Measurements from ENCODE around the gene UNG. TPM values are rescaled to one million over a fixed set of nuclear protein-coding genes. Genes with fewer than 3 reads are reported as not detected.
"Not testable (repeated sequence)": the region's sequence is repeated elsewhere in the genome, so short reads cannot be mapped to it uniquely, and the experiment has no call there.

UNG gene
- 35.3 and 35.4 TPM in 2 replicates for total RNA-seq (2014; rRNA removed; shearing (Covaris generic))
- polyA plus RNA-seq (2015; cell fraction: cytosol; rRNA removed), result 54.4 and 57.2 TPM in 2 replicates
- 19.5 and 33.7 TPM in 2 replicates for polyA plus RNA-seq (2015; cell fraction: nucleus; rRNA removed)

DNA sequence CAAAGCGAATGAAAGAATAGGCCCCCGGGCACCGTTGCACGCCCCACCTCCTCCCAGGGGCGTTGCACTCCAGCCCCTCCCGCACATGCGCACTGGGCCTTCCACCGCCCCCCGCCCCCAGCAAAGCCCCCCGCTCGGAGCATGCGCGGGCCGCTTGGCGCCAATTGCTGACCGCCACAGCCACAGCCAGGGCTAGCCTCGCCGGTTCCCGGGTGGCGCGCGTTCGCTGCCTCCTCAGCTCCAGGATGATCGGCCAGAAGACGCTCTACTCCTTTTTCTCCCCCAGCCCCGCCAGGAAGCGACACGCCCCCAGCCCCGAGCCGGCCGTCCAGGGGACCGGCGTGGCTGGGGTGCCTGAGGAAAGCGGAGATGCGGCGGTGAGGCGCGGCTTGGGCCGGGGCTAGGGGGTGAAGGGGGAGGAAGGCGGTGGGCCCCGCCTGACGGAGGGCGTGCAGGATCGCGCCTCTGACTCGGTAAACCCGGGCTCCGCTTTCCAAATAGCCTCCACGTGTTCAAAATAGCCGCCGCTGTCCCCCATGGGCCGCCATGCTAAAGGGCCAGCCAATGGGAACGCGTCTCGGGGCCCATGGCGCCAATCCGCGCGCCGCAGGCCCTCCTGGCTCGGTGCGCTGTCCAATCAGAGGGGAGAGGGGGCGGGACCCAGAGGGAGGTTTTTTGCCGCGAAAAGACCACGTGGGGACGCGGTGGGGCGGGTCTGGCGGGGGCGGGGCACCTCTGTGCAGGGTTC, at the start of gene UNG:
UNG (plus strand) TSS at position 163 of the 748 bp plus-strand sequence; CDS start at position 246, 83 bp downstream.
- in situ Hi-C loops (cut with HindIII; ENCODE audit: low pct_unique_long_range_greater_than_20kb, low sequenced_read_pairs), result no loop called here
- peak; percentile 96 for DNase-seq (ENCODE audit: low read depth, low spot score)

DNA sequence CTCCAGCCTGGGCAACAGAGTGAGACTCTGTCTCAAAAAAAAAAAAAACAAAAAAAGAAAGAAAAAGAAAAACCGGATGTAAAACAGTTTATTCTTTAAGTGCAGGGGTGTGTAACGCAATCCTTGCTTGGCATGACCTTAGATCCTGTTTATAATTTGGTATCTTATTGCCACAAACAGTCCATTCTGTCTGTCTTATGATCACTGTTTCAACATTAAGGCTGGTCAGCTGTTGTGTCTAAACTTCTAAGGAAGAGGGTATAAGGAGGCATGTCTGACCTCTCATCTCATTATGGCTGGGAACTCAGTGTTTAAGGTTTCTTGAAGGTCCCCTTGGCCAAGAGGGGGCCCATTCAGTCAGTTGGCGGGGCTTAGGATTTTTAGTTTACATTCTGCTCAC, 48.7 kb upstream of the UNG start:
- peak; percentile 39 for DNase-seq (ENCODE audit: low read depth, low spot score)
- in situ Hi-C loops (cut with HindIII; ENCODE audit: low pct_unique_long_range_greater_than_20kb, low sequenced_read_pairs), result not testable (repeated sequence)

DNA sequence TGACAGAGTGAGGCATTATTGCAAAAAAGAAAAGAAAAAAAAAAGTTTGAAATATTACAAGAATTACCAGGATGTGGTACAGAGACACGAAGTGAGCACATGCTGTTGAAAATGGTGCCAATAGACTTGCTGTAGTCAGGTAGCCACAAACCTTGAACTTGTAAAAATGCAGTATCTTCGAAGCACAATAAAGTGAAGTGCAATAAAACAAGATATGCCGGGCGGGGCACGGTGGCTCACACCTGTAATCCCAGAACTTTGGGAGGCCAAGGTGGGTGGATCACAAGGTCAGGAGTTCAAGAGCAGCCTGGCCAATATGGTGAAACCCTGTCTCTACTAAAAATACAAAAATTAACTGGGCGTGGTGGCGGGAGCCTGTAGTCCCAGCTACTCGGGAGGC, 47.6 kb upstream of the UNG start:
- in situ Hi-C loops (cut with HindIII; ENCODE audit: low pct_unique_long_range_greater_than_20kb, low sequenced_read_pairs); DNase-seq (ENCODE audit: low read depth, low spot score): not testable (repeated sequence)

DNA sequence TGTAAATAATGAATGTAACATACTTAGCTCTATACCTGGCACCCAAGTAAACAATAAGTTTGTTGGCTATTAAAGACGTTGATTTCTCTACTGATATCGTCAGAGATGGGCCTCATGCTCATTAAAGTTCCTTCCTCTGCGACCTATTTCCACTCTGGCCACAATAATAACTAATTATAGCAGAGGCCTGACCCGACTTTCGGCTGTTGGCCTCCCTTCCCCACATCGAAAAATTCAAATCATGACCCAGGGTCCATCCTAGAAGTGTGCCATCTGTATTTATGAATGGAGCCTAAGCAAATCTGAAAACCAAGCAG, 45.3 kb upstream of the UNG start:
- in situ Hi-C loops (cut with HindIII; ENCODE audit: low pct_unique_long_range_greater_than_20kb, low sequenced_read_pairs), result no loop called here
- no peak for DNase-seq (ENCODE audit: low read depth, low spot score)

DNA sequence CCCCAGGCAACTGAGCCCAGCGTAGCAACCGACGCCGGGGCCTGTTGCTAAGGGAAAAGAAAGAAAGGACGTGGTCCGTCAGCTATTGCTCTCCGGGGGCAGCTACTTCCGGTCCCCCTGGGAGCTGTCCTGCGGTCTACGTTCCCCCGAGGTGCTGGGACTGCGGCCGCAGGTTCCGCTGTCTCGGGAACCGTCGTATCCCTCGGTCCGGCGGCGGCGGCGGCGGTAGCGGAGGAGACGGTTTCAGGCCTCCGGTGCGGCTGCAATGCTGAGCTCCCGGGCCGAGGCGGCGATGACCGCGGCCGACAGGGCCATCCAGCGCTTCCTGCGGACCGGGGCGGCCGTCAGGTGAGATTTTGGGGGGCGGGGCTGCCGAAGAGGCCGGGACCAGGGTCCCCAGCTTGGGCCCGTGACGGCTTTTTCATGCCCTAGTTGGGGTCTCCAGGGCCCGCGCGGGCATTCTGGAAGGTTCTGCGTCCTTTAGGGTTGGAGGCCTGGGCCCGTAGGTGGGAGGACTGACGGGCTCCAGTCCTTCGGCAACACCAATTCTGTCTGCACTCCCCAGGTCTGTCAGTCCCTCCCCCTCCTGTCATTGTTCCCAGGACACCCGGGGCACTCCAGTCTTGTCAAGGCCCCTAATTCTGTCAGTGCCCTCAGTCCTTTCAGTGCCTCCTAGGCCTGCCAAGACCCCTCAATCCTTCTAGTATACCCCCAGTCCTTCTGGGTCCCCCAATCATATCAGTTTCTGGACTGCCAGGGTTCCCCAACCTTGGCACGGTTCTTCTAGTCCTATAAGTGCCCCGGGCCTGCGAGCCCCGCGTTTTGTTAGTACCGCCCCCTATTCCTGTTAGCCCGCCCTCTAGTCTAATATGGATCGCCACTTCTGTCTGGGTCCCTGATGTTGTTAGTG, 44.7 kb upstream of the UNG start, which contains the start of gene USP30:
USP30 (plus strand) TSS at position 163 of the 910 bp plus-strand sequence; CDS start at position 266, 103 bp downstream.
- DNase-seq (ENCODE audit: low read depth, low spot score), result peak; percentile 89
- in situ Hi-C loops (cut with HindIII; ENCODE audit: low pct_unique_long_range_greater_than_20kb, low sequenced_read_pairs), result no loop called here

DNA sequence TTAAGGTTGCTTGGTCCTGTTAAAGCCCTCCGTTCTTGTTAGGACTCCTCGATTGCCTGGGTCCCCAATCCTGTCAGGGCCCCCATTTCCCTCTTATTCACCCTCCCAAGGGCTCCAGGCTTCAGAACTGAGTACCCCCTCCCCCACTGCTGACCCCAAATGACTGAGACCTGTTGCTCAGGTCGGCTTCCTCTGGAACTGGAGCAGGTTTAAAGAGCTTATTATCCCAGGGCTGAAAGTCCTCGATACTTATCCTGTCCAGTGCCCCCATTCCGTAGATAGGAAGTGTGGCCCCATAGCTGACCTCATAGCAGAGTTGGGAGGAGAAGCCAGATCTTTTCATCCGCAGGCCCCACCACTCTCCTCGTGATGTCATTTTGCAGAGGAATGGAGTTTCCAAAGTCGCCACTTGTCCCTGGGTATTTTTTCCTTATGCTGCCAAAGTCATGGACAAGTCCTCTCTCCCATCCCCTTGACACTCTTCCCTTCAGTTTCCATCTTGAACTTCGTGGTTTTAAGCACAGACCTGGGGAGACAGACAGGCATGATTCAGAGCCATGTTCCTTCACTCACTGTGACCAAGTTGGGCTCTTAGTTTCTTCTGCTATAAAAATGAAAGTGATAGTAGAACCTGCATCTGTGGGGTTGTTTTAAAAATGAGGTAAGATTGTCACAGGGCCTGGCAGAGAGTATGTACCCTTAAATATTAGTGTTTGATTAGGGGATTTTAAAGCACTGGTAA, 43.8 kb upstream of the UNG start:
- in situ Hi-C loops (cut with HindIII; ENCODE audit: low pct_unique_long_range_greater_than_20kb, low sequenced_read_pairs), result no loop called here
- peak; percentile 6 for DNase-seq (ENCODE audit: low read depth, low spot score)

DNA sequence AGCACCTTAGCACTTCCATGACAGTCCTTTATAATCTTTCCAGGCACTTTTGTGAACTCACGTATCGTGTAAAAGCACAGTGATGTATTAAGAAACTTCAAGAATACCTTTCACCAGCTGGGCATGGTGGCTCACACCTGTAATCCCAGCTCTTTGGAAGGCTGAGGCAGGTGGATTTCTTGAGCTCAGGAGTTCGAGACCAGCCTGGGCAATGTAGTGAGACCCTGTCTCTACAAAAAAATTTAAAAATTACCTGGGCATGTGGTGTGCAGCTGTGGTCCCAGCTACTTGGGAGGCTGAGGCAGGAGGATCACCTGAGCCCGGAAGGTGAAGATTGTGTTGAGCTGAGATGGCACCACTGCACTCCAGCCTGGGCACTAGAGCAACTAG, 43.3 kb upstream of the UNG start:
- DNase-seq (ENCODE audit: low read depth, low spot score); in situ Hi-C loops (cut with HindIII; ENCODE audit: low pct_unique_long_range_greater_than_20kb, low sequenced_read_pairs): not testable (repeated sequence)

DNA sequence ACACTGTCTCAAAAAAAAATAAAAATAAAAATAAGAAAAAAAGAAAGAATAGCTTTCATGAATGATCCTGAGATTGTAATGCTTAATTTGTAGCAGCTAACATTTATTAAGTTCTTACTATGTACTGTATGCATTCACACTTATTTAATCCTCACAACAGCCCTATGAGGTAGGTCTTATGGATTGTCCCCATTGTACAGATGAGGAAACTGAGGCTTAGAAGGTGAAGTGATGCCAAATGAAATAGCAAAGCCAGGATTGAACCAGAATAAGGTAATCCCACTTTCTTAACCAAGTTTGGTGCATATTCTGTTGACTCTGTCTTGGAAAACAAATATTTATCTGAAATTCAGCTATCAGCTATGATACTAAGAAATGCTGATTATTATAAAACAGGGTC, 42.9 kb upstream of the UNG start:
- in situ Hi-C loops (cut with HindIII; ENCODE audit: low pct_unique_long_range_greater_than_20kb, low sequenced_read_pairs), result no loop called here
- no peak for DNase-seq (ENCODE audit: low read depth, low spot score)

DNA sequence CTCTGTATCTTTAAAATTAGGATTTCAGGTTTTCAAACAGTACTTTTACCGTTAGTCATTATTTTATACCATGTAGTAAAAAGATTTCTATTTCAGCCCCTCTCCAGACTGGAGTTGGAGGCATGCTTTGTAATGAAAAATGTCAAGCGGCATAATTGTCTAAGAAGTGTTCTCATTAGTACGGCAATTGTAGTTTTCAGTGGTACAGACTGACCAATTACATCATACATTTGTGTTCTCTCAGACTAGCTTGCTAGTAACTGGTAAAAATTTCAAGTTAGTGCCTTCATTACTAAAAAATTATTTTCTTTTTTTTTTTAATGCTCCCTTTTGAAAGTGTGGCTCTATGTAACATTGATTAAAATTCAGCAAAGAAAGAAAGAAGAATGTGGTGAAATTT, 40.5 kb upstream of the UNG start:
- no peak for DNase-seq (ENCODE audit: low read depth, low spot score)
- in situ Hi-C loops (cut with HindIII; ENCODE audit: low pct_unique_long_range_greater_than_20kb, low sequenced_read_pairs), result no loop called here

DNA sequence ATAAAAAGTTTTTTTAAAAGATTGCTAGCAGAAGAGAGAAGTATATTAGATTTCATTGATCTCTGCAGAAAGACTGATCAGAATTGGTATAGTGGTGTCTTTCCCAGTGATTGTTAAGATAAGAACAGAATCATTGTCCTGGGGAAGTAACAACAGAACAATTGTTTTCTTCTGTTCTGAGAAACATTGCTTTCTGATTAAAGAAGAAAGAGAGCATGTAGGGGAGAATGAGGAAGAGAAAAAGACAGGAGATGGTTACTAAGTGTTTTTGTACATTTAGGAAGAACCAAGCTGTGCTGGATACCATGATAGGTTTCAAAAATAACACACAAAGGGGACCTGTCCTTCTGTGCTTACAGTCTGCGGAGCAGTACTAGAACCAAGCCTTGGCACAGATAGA, 40.0 kb upstream of the UNG start:
- in situ Hi-C loops (cut with HindIII; ENCODE audit: low pct_unique_long_range_greater_than_20kb, low sequenced_read_pairs), result no loop called here
- no peak for DNase-seq (ENCODE audit: low read depth, low spot score)

DNA sequence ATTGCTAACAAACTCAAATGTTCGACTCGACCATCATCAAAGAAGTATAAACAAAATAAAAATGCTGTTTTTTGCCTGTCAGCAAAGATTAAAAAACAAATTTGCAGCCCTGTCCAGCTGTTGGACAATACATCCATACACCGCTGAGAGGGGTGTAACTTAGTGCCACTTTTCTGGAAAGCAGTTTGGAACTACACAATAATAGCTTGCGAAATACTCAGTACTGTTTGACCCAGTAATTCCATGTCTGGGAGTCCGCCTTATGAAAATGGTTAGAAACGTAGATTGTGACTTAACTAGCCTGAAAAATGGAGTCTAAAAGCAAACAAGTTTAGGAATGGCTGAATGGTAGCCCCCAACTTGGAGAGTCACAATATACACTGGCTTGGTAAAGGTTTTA, 38.6 kb upstream of the UNG start:
- in situ Hi-C loops (cut with HindIII; ENCODE audit: low pct_unique_long_range_greater_than_20kb, low sequenced_read_pairs), result no loop called here
- no peak for DNase-seq (ENCODE audit: low read depth, low spot score)

DNA sequence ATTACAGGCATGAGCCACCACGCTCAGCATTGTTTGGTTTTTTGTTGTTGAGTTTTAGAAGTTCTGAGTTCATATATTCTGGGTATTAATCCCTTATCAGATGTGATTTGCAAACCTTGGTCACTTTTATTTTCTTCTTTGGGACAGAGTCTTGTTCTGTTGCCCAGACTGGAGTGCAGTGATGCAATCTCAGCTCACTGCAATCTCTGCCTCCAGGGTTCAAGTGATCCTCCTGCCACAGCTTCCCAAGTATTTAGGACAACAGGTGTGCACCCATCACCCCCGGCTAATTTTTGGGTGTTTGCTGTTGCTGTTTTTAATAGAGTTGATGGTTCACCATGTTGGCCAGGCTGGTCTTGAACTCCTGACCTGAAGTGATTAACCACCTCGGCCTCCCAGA, 33.3 kb upstream of the UNG start:
- DNase-seq (ENCODE audit: low read depth, low spot score), result no peak
- in situ Hi-C loops (cut with HindIII; ENCODE audit: low pct_unique_long_range_greater_than_20kb, low sequenced_read_pairs), result no loop called here

DNA sequence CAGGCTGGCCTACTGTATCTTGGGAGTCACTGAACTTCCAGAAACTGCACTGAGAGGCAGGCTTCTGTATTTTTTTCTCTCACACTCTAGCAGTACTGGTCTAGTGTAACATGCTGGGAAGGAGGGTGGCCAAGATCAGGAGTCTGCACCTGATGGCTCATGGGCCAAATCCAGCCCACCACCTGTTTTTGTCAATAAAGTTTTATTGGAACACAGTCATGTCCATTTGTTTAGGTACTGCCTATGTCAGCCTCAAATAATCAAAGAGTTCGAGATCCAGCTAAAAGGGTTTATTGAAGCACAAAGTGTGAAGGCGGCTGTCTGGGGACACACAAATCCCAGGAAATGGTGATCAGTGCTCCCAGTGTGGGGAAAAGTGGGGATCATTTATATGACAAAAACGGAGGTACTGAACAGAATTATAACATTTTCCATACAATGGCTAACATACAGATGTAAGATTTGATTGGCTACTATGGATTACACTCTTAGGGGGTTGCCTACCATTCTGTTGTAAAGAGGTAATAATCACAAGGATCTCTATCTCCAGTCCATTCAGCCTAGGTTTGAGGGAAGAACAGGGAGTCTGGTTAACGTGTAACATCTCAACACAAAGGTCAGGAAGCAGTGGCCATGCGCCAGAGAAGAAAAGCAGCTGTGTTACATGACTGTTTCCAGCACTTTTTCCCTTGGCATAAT, 32.1 kb upstream of the UNG start:
- DNase-seq (ENCODE audit: low read depth, low spot score), result no peak
- in situ Hi-C loops (cut with HindIII; ENCODE audit: low pct_unique_long_range_greater_than_20kb, low sequenced_read_pairs), result no loop called here

DNA sequence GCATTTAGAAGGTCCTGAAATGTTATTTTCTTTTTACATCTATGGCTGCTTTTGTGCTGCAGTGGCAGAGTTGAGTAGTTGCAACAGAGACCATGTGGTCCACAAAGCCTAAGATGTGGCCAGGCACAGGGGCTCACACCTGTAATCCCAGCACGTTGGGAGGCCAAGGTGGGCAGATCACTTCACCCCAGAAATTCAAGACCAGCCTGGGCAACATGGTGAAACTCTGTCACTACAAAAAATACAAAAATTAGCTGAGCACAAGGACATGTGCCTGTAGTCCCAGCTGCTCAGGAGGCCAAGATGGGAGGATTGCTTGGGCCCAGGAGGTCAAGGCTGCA, 31.6 kb upstream of the UNG start:
- in situ Hi-C loops (cut with HindIII; ENCODE audit: low pct_unique_long_range_greater_than_20kb, low sequenced_read_pairs), result no loop called here
- DNase-seq (ENCODE audit: low read depth, low spot score), result no peak

DNA sequence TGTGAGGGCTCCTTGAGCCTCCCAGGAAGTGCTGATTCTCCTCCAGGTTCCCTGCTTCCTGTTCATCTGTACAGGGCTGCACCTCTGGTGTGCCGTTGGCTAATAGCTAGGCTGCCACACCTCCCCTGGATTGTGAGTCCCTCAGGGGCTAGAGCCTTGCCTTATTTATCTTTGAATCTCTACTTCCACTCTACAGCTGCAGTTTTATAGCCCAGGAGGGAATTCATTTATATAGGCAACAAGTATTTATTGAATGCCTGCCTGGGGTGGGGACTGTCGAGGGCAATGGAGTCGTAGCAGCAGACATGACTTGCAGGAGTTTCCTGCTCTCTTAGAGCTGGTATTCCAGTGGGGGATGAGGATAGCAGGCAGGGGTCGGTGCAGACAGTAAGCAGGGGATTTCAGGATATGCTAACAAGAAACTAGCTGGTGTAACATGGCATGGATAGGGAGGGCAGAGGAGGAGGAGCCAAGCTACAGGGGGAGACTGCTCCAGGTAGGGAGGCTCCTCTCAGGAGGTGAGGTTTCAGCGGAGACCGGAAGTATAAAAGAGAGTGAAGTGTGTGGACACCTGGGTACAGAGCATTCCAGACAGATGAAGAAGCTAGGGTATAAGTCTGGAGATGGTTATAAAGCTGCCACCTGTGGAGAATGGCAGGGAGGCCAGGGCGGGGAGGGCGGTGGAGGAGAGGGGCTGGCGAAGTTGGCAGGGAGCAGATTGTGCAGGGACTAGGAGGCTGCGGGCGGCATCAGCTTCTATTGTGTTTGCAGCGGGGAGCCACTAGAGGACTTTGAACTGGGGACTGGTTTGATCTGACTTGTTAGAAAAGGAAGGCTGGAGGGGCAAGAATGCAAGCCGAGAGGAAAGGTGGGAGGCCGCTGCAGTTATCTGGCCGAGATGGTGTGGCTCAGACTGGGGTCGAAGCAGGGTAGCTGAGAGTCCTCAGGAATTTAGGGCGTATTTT, 27.8 kb upstream of the UNG start:
- no peak for DNase-seq (ENCODE audit: low read depth, low spot score)
- in situ Hi-C loops (cut with HindIII; ENCODE audit: low pct_unique_long_range_greater_than_20kb, low sequenced_read_pairs), result no loop called here

DNA sequence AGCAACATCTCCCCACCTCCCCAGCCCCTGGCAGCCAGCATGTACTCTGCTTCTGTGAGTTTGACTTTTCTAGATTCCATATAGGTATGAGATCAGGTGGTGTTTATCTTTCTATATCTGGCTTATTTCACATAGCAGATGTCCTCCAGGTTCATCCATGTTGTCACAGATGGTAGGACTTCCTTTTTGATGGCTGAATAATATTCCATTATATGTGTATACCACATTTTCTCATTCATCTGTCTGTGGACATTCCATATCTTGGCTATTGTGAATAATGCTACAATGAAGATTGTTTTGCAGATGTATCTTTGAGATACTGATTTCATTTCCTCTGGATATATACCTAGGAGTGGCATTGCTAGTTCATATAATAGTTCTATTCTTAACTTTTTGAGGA, 22.5 kb upstream of the UNG start:
- in situ Hi-C loops (cut with HindIII; ENCODE audit: low pct_unique_long_range_greater_than_20kb, low sequenced_read_pairs), result no loop called here
- DNase-seq (ENCODE audit: low read depth, low spot score), result no peak

DNA sequence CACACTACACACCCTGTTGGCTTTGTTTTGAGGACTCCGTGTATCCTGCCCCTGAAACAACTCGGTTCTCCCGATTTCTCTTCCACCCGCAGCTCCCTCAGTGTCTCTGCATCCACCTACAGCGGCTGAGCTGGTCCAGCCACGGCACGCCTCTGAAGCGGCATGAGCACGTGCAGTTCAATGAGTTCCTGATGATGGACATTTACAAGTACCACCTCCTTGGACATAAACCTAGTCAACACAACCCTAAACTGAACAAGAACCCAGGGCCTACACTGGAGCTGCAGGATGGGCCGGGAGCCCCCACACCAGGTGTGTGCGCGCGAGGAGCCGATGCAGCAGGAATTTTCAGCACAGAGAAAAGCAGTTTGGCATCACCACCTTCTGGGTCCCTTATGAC, 14.6 kb upstream of the UNG start:
- in situ Hi-C loops (cut with HindIII; ENCODE audit: low pct_unique_long_range_greater_than_20kb, low sequenced_read_pairs), result no loop called here
- no peak for DNase-seq (ENCODE audit: low read depth, low spot score)

All from SK-MEL-5 (cell line).